HCT116 (cell line): ENCODE measurements around the gene ICOSLG. TPM values are rescaled to one million over a fixed set of nuclear protein-coding genes. Genes with fewer than 3 reads are reported as not detected.

Experiments
- ATAC-seq: fragments of 200-7000 bp; cut with Tn5 transposase; 2 replicates; pipeline ENCODE4 v1.9.1; 2020; ENCODE audit warnings: mild to moderate bottlenecking, moderate library complexity
- BruUV-seq: library from RNA; stranded (reverse); fragments of 400-500 nt; replicated peaks from 2 replicates; lab custom pipeline; 2021; lab: Mats Ljungman, UMichigan
- CTCF ChIA-PET: fragments of 300-600 bp; sonication (Branson Sonifier 250); formaldehyde crosslinking; loops from one replicate; lab custom pipeline; 2021; ENCODE audit warnings: antibody characterized with exemption; lab: Charles Lee
- POLR2A ChIA-PET: fragments of 300-600, 350-600 bp; sonication (Branson Sonifier 250); formaldehyde crosslinking; loops from one replicate; lab custom pipeline; 2021; ENCODE audit warnings: antibody characterized with exemption; lab: Charles Lee
- RAD21 ChIA-PET, 2 experiments: fragments of 300-600 bp; sonication (Branson Sonifier 250); formaldehyde crosslinking; loops; one replicate each; lab custom pipeline; 2023; ENCODE audit warnings: low total read pairs in 2 of 2; ENCODE audit not compliant: uncharacterized antibody in 2 of 2, unreplicated experiment in 2 of 2, low non-redundant PET in 1 of 2; lab: Charles Lee
- DNase-seq: peaks from one replicate; pipeline ENCODE4 v3.0.0-alpha.2; 2010; ENCODE audit warnings: low read depth, low spot score
- H2AFZ ChIP-seq: fragments of 200-600 bp; shearing (Covaris generic), sonication (generic); 2 replicates; pipeline ENCODE4 v1.6.1; 2017; ENCODE audit warnings: low read depth, mixed run types, mixed read lengths, antibody characterized with exemption, low read length; ENCODE audit not compliant: poor library complexity, severe bottlenecking
- H3K27ac ChIP-seq: 2 replicates; pipeline ENCODE4 v1.5.1; 2012; ENCODE audit warnings: low read depth, low read length
- H3K27me3 ChIP-seq: fragments of 200-600 bp; sonication (generic); 2 replicates; pipeline ENCODE4 v1.6.1; 2016; ENCODE audit warnings: mixed run types, low read length, mixed read lengths; ENCODE audit not compliant: insufficient read depth
- H3K36me3 ChIP-seq, 2 experiments: fragments of 200-500 bp in 1 of 2; fragments of 200-600 bp in 1 of 2; sonication (Bioruptor generic) in 1 of 2; sonication (generic) in 1 of 2; 2 replicates each; pipeline versions ENCODE4 v1.5.1 to v1.6.1; 2014 to 2016; ENCODE audit warnings: low read length in 2 of 2, inconsistent platforms in 1 of 2, mixed read lengths in 1 of 2, mixed run types in 1 of 2; ENCODE audit not compliant: insufficient read depth in 2 of 2, control insufficient read depth in 1 of 2
- H3K4me1 ChIP-seq, 2 experiments: fragments of 200-600 bp in 1 of 2; sonication (generic) in 1 of 2; 2 replicates each; pipeline versions ENCODE4 v1.5.1 to v1.6.1; 2012 to 2017; ENCODE audit warnings: low read length in 2 of 2, inconsistent platforms in 1 of 2, mild to moderate bottlenecking in 1 of 2, mixed read lengths in 1 of 2, mixed run types in 1 of 2, moderate library complexity in 1 of 2; ENCODE audit not compliant: insufficient read depth in 2 of 2, control insufficient read depth in 1 of 2
- H3K4me2 ChIP-seq: fragments of 200-600 bp; sonication (generic); 2 replicates; pipeline ENCODE4 v1.6.1; 2017; ENCODE audit warnings: mixed run types, low read length, mixed read lengths
- H3K4me3 ChIP-seq, 2 experiments: fragments of 200-600 bp in 1 of 2; sonication (generic) in 1 of 2; replicated peaks in 1 of 2; 2 replicates each; pipeline ENCODE4 v1.5.1; 2011 to 2016; ENCODE audit warnings: low read length in 2 of 2, control low read depth in 1 of 2, low read depth in 1 of 2, mild to moderate bottlenecking in 1 of 2, mixed read lengths in 1 of 2, mixed run types in 1 of 2
- H3K79me2 ChIP-seq: fragments of 200-600 bp; sonication (generic); 2 replicates; pipeline ENCODE4 v1.6.1; 2017; ENCODE audit warnings: mild to moderate bottlenecking, mixed run types, low read length, moderate library complexity, mixed read lengths; ENCODE audit not compliant: insufficient read depth
- H3K9ac ChIP-seq: fragments of 200-600 bp; sonication (generic); 2 replicates; pipeline ENCODE4 v1.6.1; 2016; ENCODE audit warnings: low read length, mixed read lengths
- H3K9me2 ChIP-seq: fragments of 200-600 bp; sonication (generic), shearing (Covaris generic); 2 replicates; pipeline ENCODE4 v1.6.1; 2017; ENCODE audit warnings: mixed run types, mild to moderate bottlenecking, moderate library complexity; ENCODE audit not compliant: insufficient read depth
- H3K9me3 ChIP-seq, 2 experiments: fragments of 200-500 bp in 1 of 2; fragments of 200-600 bp in 1 of 2; sonication (Bioruptor generic) in 1 of 2; sonication (generic) in 1 of 2; 2 replicates each; pipeline ENCODE4 v1.6.1; 2014 to 2017; ENCODE audit warnings: low read length in 2 of 2, mixed read lengths in 2 of 2, inconsistent platforms in 1 of 2, low read depth in 1 of 2, mild to moderate bottlenecking in 1 of 2, mixed run types in 1 of 2, moderate library complexity in 1 of 2; ENCODE audit not compliant: control insufficient read depth in 1 of 2, insufficient read depth in 1 of 2
- H4K20me1 ChIP-seq: fragments of 200-600 bp; sonication (generic), shearing (Covaris generic); 2 replicates; pipeline ENCODE4 v1.6.1; 2017; ENCODE audit warnings: mixed run types, mild to moderate bottlenecking, moderate library complexity; ENCODE audit not compliant: insufficient read depth
- JUND ChIP-seq: IDR thresholded peaks from 2 replicates; pipeline ENCODE4 v1.6.1; 2012
- POLR2AphosphoS5 ChIP-seq: IDR thresholded peaks from 2 replicates; pipeline ENCODE4 v1.6.1; 2011; ENCODE audit warnings: mild to moderate bottlenecking, low read depth, low read length, moderate library complexity
- RAD21 ChIP-seq: IDR thresholded peaks from 2 replicates; pipeline ENCODE4 v1.6.1; 2012; ENCODE audit warnings: low read depth, mild to moderate bottlenecking
- REST ChIP-seq: IDR thresholded peaks from 2 replicates; pipeline ENCODE4 v1.6.1; 2012; ENCODE audit warnings: low read depth
- SIN3A ChIP-seq: IDR thresholded peaks from 2 replicates; pipeline ENCODE4 v1.6.1; 2012; ENCODE audit warnings: low read depth
- SP1 ChIP-seq: IDR thresholded peaks from 2 replicates; pipeline ENCODE4 v1.6.1; 2012; ENCODE audit warnings: low read depth
- YY1 ChIP-seq: IDR thresholded peaks from 2 replicates; pipeline ENCODE4 v1.6.1; 2011; ENCODE audit warnings: low read length, low read depth, moderate library complexity, mild to moderate bottlenecking; ENCODE audit not compliant: insufficient replicate concordance; ENCODE audit errors: extremely low read depth
- ZNF274 ChIP-seq: fragments of 200-500 bp; sonication (Bioruptor generic); IDR thresholded peaks from 2 replicates; pipeline ENCODE4 v1.6.1; 2014; ENCODE audit warnings: mild to moderate bottlenecking, low read depth, low read length, inconsistent platforms
- intact Hi-C: fragments of 100-400 bp; cut with micrococcal nuclease; formaldehyde crosslinking; loops from 2 replicates; pipeline ENCODE4 v1.10.0; 2022
- total RNA-seq: library from RNA; stranded (reverse); gene quantifications from one replicate; pipeline ENCODE4 v1.2.1, GENCODE V29; 2021; ENCODE audit not compliant: unreplicated experiment
- TF ChIP-seq, protein P1 (sequence below): IDR thresholded peaks from 2 replicates; pipeline ENCODE4 v1.6.1; 2011; ENCODE audit warnings: mild to moderate bottlenecking, low read length, moderate library complexity; ENCODE audit not compliant: insufficient replicate concordance; ENCODE audit errors: extremely low read depth
- TF ChIP-seq, protein P2 (sequence below): IDR thresholded peaks from 2 replicates; pipeline ENCODE4 v1.6.1; 2012

Gene ICOSLG
- total RNA-seq, 1 experiment from 2014 or later: 4.7 TPM

- TF ChIP-seq SP1 (no peak), ZNF274 (no peak)
These were observed 18.5 kb upstream of the ICOSLG start (continued) for GRCh38 chr21:44259082-44259705.

GRCh38 chr21:44258056-44258725 is 17.4 kb upstream of the ICOSLG start:
- Histone ChIP-seq H3K9ac (no peak overlapping the region), H3K4me1 (no peaks in the 10 kb centered on the region), H3K9me2 (no peaks in the 10 kb centered on the region), H3K27me3 (no peaks in the 10 kb centered on the region), H3K79me2 (no peaks in the 10 kb centered on the region), H3K36me3 (no peaks in the 10 kb centered on the region), H3K9me3 (no peaks in the 10 kb centered on the region), H3K4me2 (no peak overlapping the region), H3K27ac (no peak overlapping the region), H2AFZ (no peak overlapping the region), H3K4me3 (no peak overlapping the region), H4K20me1 (no peaks in the 10 kb centered on the region)
- DNase-seq: no peak
- BruUV-seq: no TSS peak
- intact Hi-C loops: no loop called here
- ATAC-seq: no peak
- ChIA-PET CTCF (no interaction called here), RAD21 (no interaction called here), POLR2A (no interaction called here)
- TF ChIP-seq POLR2AphosphoS5: no peak

GRCh38 chr21:44255511-44255981 is 14.8 kb upstream of the ICOSLG start:
- H3K4me3 ChIP-seq: no peak overlapping the region
- H3K27me3 ChIP-seq: no peaks in the 10 kb centered on the region
- H3K4me2 ChIP-seq: no peak overlapping the region

More at GRCh38 chr21:44255511-44255981, 14.8 kb upstream of the ICOSLG start:
- BruUV-seq: no TSS peak
- no peak for ATAC-seq
- ChIA-PET RAD21 (no interaction called here), POLR2A (no interaction called here), CTCF (no interaction called here)
- intact Hi-C loops: no loop called here
- no peaks in the 10 kb centered on the region for H3K9me3 ChIP-seq
- DNase-seq: no peak
- H3K27ac ChIP-seq: no peak overlapping the region
- no peaks in the 10 kb centered on the region for H3K4me1 ChIP-seq
- no peaks in the 10 kb centered on the region for H3K79me2 ChIP-seq
- H2AFZ ChIP-seq: no peak overlapping the region
- no peak for TF ChIP-seq SP1
- TF ChIP-seq RAD21: no peak
- TF ChIP-seq, protein P1, sequence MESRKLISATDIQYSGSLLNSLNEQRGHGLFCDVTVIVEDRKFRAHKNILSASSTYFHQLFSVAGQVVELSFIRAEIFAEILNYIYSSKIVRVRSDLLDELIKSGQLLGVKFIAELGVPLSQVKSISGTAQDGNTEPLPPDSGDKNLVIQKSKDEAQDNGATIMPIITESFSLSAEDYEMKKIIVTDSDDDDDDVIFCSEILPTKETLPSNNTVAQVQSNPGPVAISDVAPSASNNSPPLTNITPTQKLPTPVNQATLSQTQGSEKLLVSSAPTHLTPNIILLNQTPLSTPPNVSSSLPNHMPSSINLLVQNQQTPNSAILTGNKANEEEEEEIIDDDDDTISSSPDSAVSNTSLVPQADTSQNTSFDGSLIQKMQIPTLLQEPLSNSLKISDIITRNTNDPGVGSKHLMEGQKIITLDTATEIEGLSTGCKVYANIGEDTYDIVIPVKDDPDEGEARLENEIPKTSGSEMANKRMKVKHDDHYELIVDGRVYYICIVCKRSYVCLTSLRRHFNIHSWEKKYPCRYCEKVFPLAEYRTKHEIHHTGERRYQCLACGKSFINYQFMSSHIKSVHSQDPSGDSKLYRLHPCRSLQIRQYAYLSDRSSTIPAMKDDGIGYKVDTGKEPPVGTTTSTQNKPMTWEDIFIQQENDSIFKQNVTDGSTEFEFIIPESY: no peak
- TF ChIP-seq REST: no peak
- TF ChIP-seq YY1: no peak
- TF ChIP-seq, protein P2, sequence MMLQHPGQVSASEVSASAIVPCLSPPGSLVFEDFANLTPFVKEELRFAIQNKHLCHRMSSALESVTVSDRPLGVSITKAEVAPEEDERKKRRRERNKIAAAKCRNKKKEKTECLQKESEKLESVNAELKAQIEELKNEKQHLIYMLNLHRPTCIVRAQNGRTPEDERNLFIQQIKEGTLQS: no peak
- TF ChIP-seq POLR2AphosphoS5: no peak
- no peak for TF ChIP-seq ZNF274
- TF ChIP-seq JUND: no peak
- no peak for TF ChIP-seq SIN3A
- no peaks in the 10 kb centered on the region for H3K36me3 ChIP-seq
- H3K9ac ChIP-seq: no peak overlapping the region
- no peaks in the 10 kb centered on the region for H4K20me1 ChIP-seq
- H3K9me2 ChIP-seq: no peaks in the 10 kb centered on the region
